HepG2 (cell line): ENCODE results near the gene PRSS8. TPM values are rescaled to one million over a fixed set of nuclear protein-coding genes. Genes with fewer than 3 reads are reported as not detected.

Experiments
- CHCHD3 ChIP-seq: sonication (generic); formaldehyde crosslinking; IDR thresholded peaks from 2 replicates; pipeline ENCODE4 v1.8.0; 2022; ENCODE audit warnings: mild to moderate bottlenecking, missing genetic modification reagents, moderate library complexity
- HMGXB3 ChIP-seq: sonication (generic); formaldehyde crosslinking; IDR thresholded peaks from 2 replicates; pipeline ENCODE4 v1.4.0; 2020; ENCODE audit warnings: missing genetic modification reagents, borderline replicate concordance
- JDP2 ChIP-seq: sonication (generic); formaldehyde crosslinking; IDR thresholded peaks from 2 replicates; pipeline ENCODE4 v1.8.1; 2022; ENCODE audit warnings: missing genetic modification reagents, borderline replicate concordance
- KDM6A ChIP-seq: IDR thresholded peaks from 2 replicates; pipeline ENCODE4 v1.6.1; 2016; ENCODE audit warnings: low read depth
- NFATC3 ChIP-seq: sonication (generic); formaldehyde crosslinking; IDR thresholded peaks from 2 replicates; pipeline ENCODE4 v1.5.1; 2020; ENCODE audit warnings: mild to moderate bottlenecking, missing genetic modification reagents
- RNF2 ChIP-seq: fragments of 450-650 bp; conservative IDR thresholded peaks from 2 replicates; pipeline ENCODE4 v1.6.1; 2016; ENCODE audit warnings: low read depth
- STAG1 ChIP-seq: sonication (generic); formaldehyde crosslinking; IDR thresholded peaks from 2 replicates; pipeline ENCODE4 v1.4.0; 2020; ENCODE audit warnings: missing genetic modification reagents
- TAF15 ChIP-seq: fragments of 200-400 bp; formaldehyde crosslinking; IDR thresholded peaks from one replicate; pipeline ENCODE4 v1.6.1; 2018; ENCODE audit warnings: mild to moderate bottlenecking, low read depth, low read length; ENCODE audit not compliant: poor library complexity, severe bottlenecking
- TBX3 ChIP-seq: fragments of 450-650 bp; IDR thresholded peaks from 2 replicates; pipeline ENCODE4 v1.6.1; 2017; ENCODE audit warnings: antibody characterized with exemption, mild to moderate bottlenecking, inconsistent platforms, borderline replicate concordance
- YY1 ChIP-seq: IDR thresholded peaks from 2 replicates; pipeline ENCODE4 v1.6.1; 2011; ENCODE audit warnings: low read length, low read depth, moderate library complexity, mild to moderate bottlenecking; ENCODE audit not compliant: insufficient read depth, insufficient replicate concordance
- ZBTB38 ChIP-seq: sonication (generic); formaldehyde crosslinking; IDR thresholded peaks from 2 replicates; pipeline ENCODE4 v1.5.1; 2020; ENCODE audit warnings: mild to moderate bottlenecking, missing genetic modification reagents
- ZFP37 ChIP-seq: sonication (generic); formaldehyde crosslinking; IDR thresholded peaks from 2 replicates; pipeline ENCODE4 v1.4.0; 2020; ENCODE audit warnings: missing genetic modification reagents, borderline replicate concordance
- ZFP82 ChIP-seq: sonication (generic); formaldehyde crosslinking; IDR thresholded peaks from 2 replicates; pipeline ENCODE4 v1.5.1; 2020; ENCODE audit warnings: mild to moderate bottlenecking, missing genetic modification reagents, borderline replicate concordance
- ZNF30 ChIP-seq: sonication (generic); formaldehyde crosslinking; IDR thresholded peaks from 2 replicates; pipeline ENCODE4 v1.5.0; 2020; ENCODE audit warnings: mild to moderate bottlenecking, missing genetic modification reagents
- ZNF362 ChIP-seq: sonication (generic); formaldehyde crosslinking; IDR thresholded peaks from 2 replicates; pipeline ENCODE4 v1.4.0; 2020; ENCODE audit warnings: missing genetic modification reagents, mild to moderate bottlenecking, borderline replicate concordance
- ZNF557 ChIP-seq: sonication (generic); formaldehyde crosslinking; IDR thresholded peaks from 2 replicates; pipeline ENCODE4 v1.4.0; 2020; ENCODE audit warnings: missing genetic modification reagents
- ZNF678 ChIP-seq: sonication (generic); formaldehyde crosslinking; IDR thresholded peaks from 2 replicates; pipeline ENCODE4 v1.4.0; 2020; ENCODE audit warnings: mild to moderate bottlenecking, missing genetic modification reagents
- ZNF687 ChIP-seq: sonication (generic); formaldehyde crosslinking; IDR thresholded peaks from 2 replicates; pipeline ENCODE4 v1.5.1; 2020; ENCODE audit warnings: mild to moderate bottlenecking, missing genetic modification reagents, moderate library complexity
- ZNF768 ChIP-seq: sonication (generic); formaldehyde crosslinking; IDR thresholded peaks from 2 replicates; pipeline ENCODE4 v1.4.0; 2020; ENCODE audit warnings: missing genetic modification reagents
- ZSCAN25 ChIP-seq: sonication (generic); formaldehyde crosslinking; IDR thresholded peaks from 2 replicates; pipeline ENCODE4 v1.8.0; 2022; ENCODE audit warnings: mild to moderate bottlenecking, missing genetic modification reagents
- polyA plus RNA-seq, 8 experiments: library from polyadenylated mRNA; depleted of rRNA in 3 of 8; stranded (reverse) in 7 of 8; unstranded in 1 of 8; fragments of >200 nt; fragmentation: Illumina TruSeq in 4 of 8; extraction: Trizol in 4 of 8; gene quantifications; 2 replicates each; pipeline versions ENCODE4 v1.2.1 to v1.2.3, GENCODE V29; 2011 to 2016; ENCODE audit warnings: low read depth in 4 of 8, missing spikeins in 1 of 8, mixed read lengths in 1 of 8; ENCODE audit not compliant: insufficient read depth in 1 of 8
- total RNA-seq, 5 experiments: library from RNA; depleted of rRNA; stranded (reverse); fragments of >200 nt; fragmentation: Illumina TruSeq; extraction: Trizol; gene quantifications; 2 replicates each; pipeline ENCODE4 v1.2.3, GENCODE V29; 2016; ENCODE audit warnings: low read depth in 1 of 5

Gene PRSS8
- total and polyA plus RNA-seq, 2 of the 13 experiments (the other 11 are each of a cell fraction or from before 2014, with no cell fraction given): 2.6 to 7.2 TPM

- peak; percentile 88 for TF ChIP-seq ZNF687 (CRISPR knock-in tag)
- TF ChIP-seq JDP2 (CRISPR knock-in tag): no peak; the same call in 1 of the 2 replicates
- no peak for TF ChIP-seq ZNF362 (CRISPR knock-in tag)
- 0 out of 2 replicates have a peak, but pooled peaks have one; percentile 69 for TF ChIP-seq NFATC3 (CRISPR knock-in tag)
- TF ChIP-seq TBX3: no peak
- peak; percentile 74 for TF ChIP-seq ZNF768 (CRISPR knock-in tag)
- no peak for TF ChIP-seq ZNF557 (CRISPR knock-in tag)
- no peak for TF ChIP-seq HMGXB3
- peak; percentile 86 for TF ChIP-seq YY1
- no peak; the same call in none of the 2 replicates for TF ChIP-seq RNF2
- peak; percentile 75; the same call in 1 of the 2 replicates for TF ChIP-seq ZSCAN25 (CRISPR knock-in tag)
- 0 out of 2 replicates have a peak, but pooled peaks have one; percentile 11 for TF ChIP-seq KDM6A (CRISPR knock-in tag)
- TF ChIP-seq CHCHD3: no peak; the same call in 1 of the 2 replicates
- TF ChIP-seq ZNF678 (CRISPR knock-in tag): no peak
- peak; percentile 46; the same call in 1 of the 2 replicates for TF ChIP-seq ZFP82 (CRISPR knock-in tag)
- no peak for TF ChIP-seq TAF15
- TF ChIP-seq ZFP37 (CRISPR knock-in tag): no peak
- no peak for TF ChIP-seq ZNF30 (CRISPR knock-in tag)
- peak; percentile 89 for TF ChIP-seq STAG1 (CRISPR knock-in tag)
- TF ChIP-seq ZBTB38 (CRISPR knock-in tag): peak; percentile 81
Measured at GRCh38 chr16:31142109-31143010, 6.8 kb upstream of the PRSS8 start (continued).
